HCT116 (cell line): ENCODE measurements around the gene RAB3IP. TPM values are rescaled to one million over a fixed set of nuclear protein-coding genes. Genes with fewer than 3 reads are reported as not detected.

Source experiments
- ATAC-seq: fragments of 200-7000 bp; cut with Tn5 transposase; 2 replicates; pipeline ENCODE4 v1.9.1; 2020; ENCODE audit warnings: mild to moderate bottlenecking, moderate library complexity
- BruUV-seq: library from RNA; stranded (reverse); fragments of 400-500 nt; replicated peaks from 2 replicates; lab custom pipeline; 2021; lab: Mats Ljungman, UMichigan
- CTCF ChIA-PET: fragments of 300-600 bp; sonication (Branson Sonifier 250); formaldehyde crosslinking; loops from one replicate; lab custom pipeline; 2021; ENCODE audit warnings: antibody characterized with exemption; lab: Charles Lee
- POLR2A ChIA-PET: fragments of 300-600, 350-600 bp; sonication (Branson Sonifier 250); formaldehyde crosslinking; loops from one replicate; lab custom pipeline; 2021; ENCODE audit warnings: antibody characterized with exemption; lab: Charles Lee
- RAD21 ChIA-PET, 2 experiments: fragments of 300-600 bp; sonication (Branson Sonifier 250); formaldehyde crosslinking; loops; one replicate each; lab custom pipeline; 2023; ENCODE audit warnings: low total read pairs in 2 of 2; ENCODE audit not compliant: uncharacterized antibody in 2 of 2, unreplicated experiment in 2 of 2, low non-redundant PET in 1 of 2; lab: Charles Lee
- DNase-seq: peaks from one replicate; pipeline ENCODE4 v3.0.0-alpha.2; 2010; ENCODE audit warnings: low read depth, low spot score
- H2AFZ ChIP-seq: fragments of 200-600 bp; shearing (Covaris generic), sonication (generic); 2 replicates; pipeline ENCODE4 v1.6.1; 2017; ENCODE audit warnings: low read depth, mixed run types, mixed read lengths, antibody characterized with exemption, low read length; ENCODE audit not compliant: poor library complexity, severe bottlenecking
- H3K27ac ChIP-seq: 2 replicates; pipeline ENCODE4 v1.5.1; 2012; ENCODE audit warnings: low read depth, low read length
- H3K27me3 ChIP-seq: fragments of 200-600 bp; sonication (generic); 2 replicates; pipeline ENCODE4 v1.6.1; 2016; ENCODE audit warnings: mixed run types, low read length, mixed read lengths; ENCODE audit not compliant: insufficient read depth
- H3K36me3 ChIP-seq, 2 experiments: fragments of 200-500 bp in 1 of 2; fragments of 200-600 bp in 1 of 2; sonication (Bioruptor generic) in 1 of 2; sonication (generic) in 1 of 2; 2 replicates each; pipeline versions ENCODE4 v1.5.1 to v1.6.1; 2014 to 2016; ENCODE audit warnings: low read length in 2 of 2, inconsistent platforms in 1 of 2, mixed read lengths in 1 of 2, mixed run types in 1 of 2; ENCODE audit not compliant: insufficient read depth in 2 of 2, control insufficient read depth in 1 of 2
- H3K4me1 ChIP-seq, 2 experiments: fragments of 200-600 bp in 1 of 2; sonication (generic) in 1 of 2; 2 replicates each; pipeline versions ENCODE4 v1.5.1 to v1.6.1; 2012 to 2017; ENCODE audit warnings: low read length in 2 of 2, inconsistent platforms in 1 of 2, mild to moderate bottlenecking in 1 of 2, mixed read lengths in 1 of 2, mixed run types in 1 of 2, moderate library complexity in 1 of 2; ENCODE audit not compliant: insufficient read depth in 2 of 2, control insufficient read depth in 1 of 2
- H3K4me2 ChIP-seq: fragments of 200-600 bp; sonication (generic); 2 replicates; pipeline ENCODE4 v1.6.1; 2017; ENCODE audit warnings: mixed run types, low read length, mixed read lengths
- H3K4me3 ChIP-seq, 2 experiments: fragments of 200-600 bp in 1 of 2; sonication (generic) in 1 of 2; replicated peaks in 1 of 2; 2 replicates each; pipeline ENCODE4 v1.5.1; 2011 to 2016; ENCODE audit warnings: low read length in 2 of 2, control low read depth in 1 of 2, low read depth in 1 of 2, mild to moderate bottlenecking in 1 of 2, mixed read lengths in 1 of 2, mixed run types in 1 of 2
- H3K79me2 ChIP-seq: fragments of 200-600 bp; sonication (generic); 2 replicates; pipeline ENCODE4 v1.6.1; 2017; ENCODE audit warnings: mild to moderate bottlenecking, mixed run types, low read length, moderate library complexity, mixed read lengths; ENCODE audit not compliant: insufficient read depth
- H3K9ac ChIP-seq: fragments of 200-600 bp; sonication (generic); 2 replicates; pipeline ENCODE4 v1.6.1; 2016; ENCODE audit warnings: low read length, mixed read lengths
- H3K9me2 ChIP-seq: fragments of 200-600 bp; sonication (generic), shearing (Covaris generic); 2 replicates; pipeline ENCODE4 v1.6.1; 2017; ENCODE audit warnings: mixed run types, mild to moderate bottlenecking, moderate library complexity; ENCODE audit not compliant: insufficient read depth
- H3K9me3 ChIP-seq, 2 experiments: fragments of 200-500 bp in 1 of 2; fragments of 200-600 bp in 1 of 2; sonication (Bioruptor generic) in 1 of 2; sonication (generic) in 1 of 2; 2 replicates each; pipeline ENCODE4 v1.6.1; 2014 to 2017; ENCODE audit warnings: low read length in 2 of 2, mixed read lengths in 2 of 2, inconsistent platforms in 1 of 2, low read depth in 1 of 2, mild to moderate bottlenecking in 1 of 2, mixed run types in 1 of 2, moderate library complexity in 1 of 2; ENCODE audit not compliant: control insufficient read depth in 1 of 2, insufficient read depth in 1 of 2
- H4K20me1 ChIP-seq: fragments of 200-600 bp; sonication (generic), shearing (Covaris generic); 2 replicates; pipeline ENCODE4 v1.6.1; 2017; ENCODE audit warnings: mixed run types, mild to moderate bottlenecking, moderate library complexity; ENCODE audit not compliant: insufficient read depth
- JUND ChIP-seq: IDR thresholded peaks from 2 replicates; pipeline ENCODE4 v1.6.1; 2012
- MAX ChIP-seq: IDR thresholded peaks from 2 replicates; pipeline ENCODE4 v1.6.1; 2012
- POLR2A ChIP-seq: IDR thresholded peaks from 2 replicates; pipeline ENCODE4 v1.7.0; 2011; ENCODE audit warnings: borderline replicate concordance; ENCODE audit not compliant: insufficient read depth, insufficient read length; ENCODE audit errors: extremely low read depth
- POLR2AphosphoS5 ChIP-seq: IDR thresholded peaks from 2 replicates; pipeline ENCODE4 v1.6.1; 2011; ENCODE audit warnings: mild to moderate bottlenecking, low read depth, low read length, moderate library complexity
- RAD21 ChIP-seq: IDR thresholded peaks from 2 replicates; pipeline ENCODE4 v1.6.1; 2012; ENCODE audit warnings: low read depth, mild to moderate bottlenecking
- SIN3A ChIP-seq: IDR thresholded peaks from 2 replicates; pipeline ENCODE4 v1.6.1; 2012; ENCODE audit warnings: low read depth
- SRF ChIP-seq: IDR thresholded peaks from 2 replicates; pipeline ENCODE4 v1.6.1; 2012; ENCODE audit warnings: low read depth
- TCF7L2 ChIP-seq: IDR thresholded peaks from 2 replicates; pipeline ENCODE4 v1.7.0; 2011; ENCODE audit warnings: borderline replicate concordance, inconsistent platforms; ENCODE audit not compliant: insufficient read depth, insufficient read length; ENCODE audit errors: extremely low read depth
- intact Hi-C: fragments of 100-400 bp; cut with micrococcal nuclease; formaldehyde crosslinking; loops from 2 replicates; pipeline ENCODE4 v1.10.0; 2022
- total RNA-seq: library from RNA; stranded (reverse); gene quantifications from one replicate; pipeline ENCODE4 v1.2.1, GENCODE V29; 2021; ENCODE audit not compliant: unreplicated experiment
- TF ChIP-seq, protein P1 (sequence below), 3 experiments: fragments of 200-600 bp in 1 of 3; sonication (generic) in 1 of 3; IDR thresholded peaks in 2 of 3; conservative IDR thresholded peaks in 1 of 3; 2 replicates each; pipeline ENCODE4 v1.5.1; 2012 to 2017; ENCODE audit warnings: low read depth in 2 of 3, low read length in 2 of 3, antibody characterized with exemption in 1 of 3, borderline replicate concordance in 1 of 3, control low read depth in 1 of 3, mild to moderate bottlenecking in 1 of 3, mixed read lengths in 1 of 3, mixed run types in 1 of 3, moderate library complexity in 1 of 3; ENCODE audit not compliant: insufficient read depth in 1 of 3

The RAB3IP gene
- total RNA-seq, 1 experiment from 2014 or later, result 31.3 TPM

DNA sequence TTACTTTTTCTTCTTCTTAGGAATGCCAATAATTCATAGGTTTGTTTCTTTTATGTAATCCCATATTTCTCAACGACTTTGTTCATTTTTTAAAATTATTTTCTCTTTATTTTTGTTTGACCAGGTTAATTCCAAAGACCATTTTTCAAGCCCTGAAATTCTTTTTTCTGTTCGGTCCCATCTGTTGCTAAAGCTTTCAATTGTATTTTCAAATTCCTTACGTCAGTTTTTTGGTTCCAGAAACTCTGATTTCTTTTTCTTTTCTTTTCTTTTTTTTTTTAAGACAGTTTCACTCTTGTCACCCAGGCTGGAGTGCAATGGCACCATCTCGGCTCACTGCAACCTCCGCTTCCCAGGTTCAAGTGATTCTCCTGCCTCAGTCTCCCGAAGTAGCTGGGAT lies 27.6 kb downstream of the RAB3IP start:
- no peaks in the 10 kb centered on the region for H3K27me3 ChIP-seq
- POLR2A ChIA-PET, result no interaction called here
- H3K9ac ChIP-seq, result no peak overlapping the region
- intact Hi-C loops, result no loop called here
- TF ChIP-seq RAD21, result no peak
- no peak for TF ChIP-seq SRF
- TF ChIP-seq JUND, result no peak
- TF ChIP-seq SIN3A, result no peak
- TF ChIP-seq POLR2AphosphoS5, result no peak
- TF ChIP-seq TCF7L2, result no peak
- TF ChIP-seq, protein P1, sequence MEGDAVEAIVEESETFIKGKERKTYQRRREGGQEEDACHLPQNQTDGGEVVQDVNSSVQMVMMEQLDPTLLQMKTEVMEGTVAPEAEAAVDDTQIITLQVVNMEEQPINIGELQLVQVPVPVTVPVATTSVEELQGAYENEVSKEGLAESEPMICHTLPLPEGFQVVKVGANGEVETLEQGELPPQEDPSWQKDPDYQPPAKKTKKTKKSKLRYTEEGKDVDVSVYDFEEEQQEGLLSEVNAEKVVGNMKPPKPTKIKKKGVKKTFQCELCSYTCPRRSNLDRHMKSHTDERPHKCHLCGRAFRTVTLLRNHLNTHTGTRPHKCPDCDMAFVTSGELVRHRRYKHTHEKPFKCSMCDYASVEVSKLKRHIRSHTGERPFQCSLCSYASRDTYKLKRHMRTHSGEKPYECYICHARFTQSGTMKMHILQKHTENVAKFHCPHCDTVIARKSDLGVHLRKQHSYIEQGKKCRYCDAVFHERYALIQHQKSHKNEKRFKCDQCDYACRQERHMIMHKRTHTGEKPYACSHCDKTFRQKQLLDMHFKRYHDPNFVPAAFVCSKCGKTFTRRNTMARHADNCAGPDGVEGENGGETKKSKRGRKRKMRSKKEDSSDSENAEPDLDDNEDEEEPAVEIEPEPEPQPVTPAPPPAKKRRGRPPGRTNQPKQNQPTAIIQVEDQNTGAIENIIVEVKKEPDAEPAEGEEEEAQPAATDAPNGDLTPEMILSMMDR (IDR thresholded peaks at IDR 0.05 in 2 of 3, conservative IDR thresholded peaks at IDR 0.05 in 1 of 3; ENCODE audit: borderline replicate concordance in 1 of 3, insufficient read depth in 1 of 3, low read depth in 2 of 3, low read length in 2 of 3), result no peak
- TF ChIP-seq POLR2A, result no peak
- no peak for TF ChIP-seq MAX
- no peak overlapping the region for H3K4me3 ChIP-seq
- CTCF ChIA-PET, result no interaction called here
- H3K9me3 ChIP-seq, result peaks cover 0 to 7% of the 10 kb centered on the region in 2 experiments; a peak in 3 of 4 replicates
- no peak overlapping the region for H3K27ac ChIP-seq
- H3K79me2 ChIP-seq, result peaks cover 10% of the 10 kb centered on the region
- no peaks in the 10 kb centered on the region for H3K4me1 ChIP-seq
- H4K20me1 ChIP-seq, result no peaks in the 10 kb centered on the region
- no peak overlapping the region for H2AFZ ChIP-seq
- H3K4me2 ChIP-seq, result no peak overlapping the region
- ATAC-seq (no peak), DNase-seq (no peak)
- no peaks in the 10 kb centered on the region for H3K9me2 ChIP-seq
- H3K36me3 ChIP-seq, result peaks cover 0 to 20% of the 10 kb centered on the region in 2 experiments; a peak in 1 of 4 replicates
- RAD21 ChIA-PET, result no interaction called here
- no TSS peak for BruUV-seq
